ENCODE data around the gene RGS6.

DNA sequence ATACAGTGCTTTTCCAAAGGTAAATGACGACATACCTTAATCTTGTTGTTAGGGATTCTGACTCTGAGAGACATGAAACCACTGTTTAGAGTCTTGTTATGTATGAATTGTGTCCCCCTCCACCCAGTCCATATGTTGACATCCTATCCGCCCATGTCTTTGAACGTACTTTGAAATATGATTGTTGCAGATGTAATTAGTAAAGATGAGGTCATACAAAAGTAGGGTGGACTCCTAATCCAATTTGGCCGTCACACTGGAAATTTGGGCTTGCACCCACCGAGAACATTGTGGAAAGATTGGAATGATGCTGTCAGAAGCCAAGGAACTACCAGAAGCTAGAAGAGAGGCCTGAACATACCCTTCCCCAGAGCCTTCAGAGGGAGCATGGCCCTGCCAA lies 62.2 kb downstream of the RGS6 start:
- TF ChIP-seq, protein P1, sequence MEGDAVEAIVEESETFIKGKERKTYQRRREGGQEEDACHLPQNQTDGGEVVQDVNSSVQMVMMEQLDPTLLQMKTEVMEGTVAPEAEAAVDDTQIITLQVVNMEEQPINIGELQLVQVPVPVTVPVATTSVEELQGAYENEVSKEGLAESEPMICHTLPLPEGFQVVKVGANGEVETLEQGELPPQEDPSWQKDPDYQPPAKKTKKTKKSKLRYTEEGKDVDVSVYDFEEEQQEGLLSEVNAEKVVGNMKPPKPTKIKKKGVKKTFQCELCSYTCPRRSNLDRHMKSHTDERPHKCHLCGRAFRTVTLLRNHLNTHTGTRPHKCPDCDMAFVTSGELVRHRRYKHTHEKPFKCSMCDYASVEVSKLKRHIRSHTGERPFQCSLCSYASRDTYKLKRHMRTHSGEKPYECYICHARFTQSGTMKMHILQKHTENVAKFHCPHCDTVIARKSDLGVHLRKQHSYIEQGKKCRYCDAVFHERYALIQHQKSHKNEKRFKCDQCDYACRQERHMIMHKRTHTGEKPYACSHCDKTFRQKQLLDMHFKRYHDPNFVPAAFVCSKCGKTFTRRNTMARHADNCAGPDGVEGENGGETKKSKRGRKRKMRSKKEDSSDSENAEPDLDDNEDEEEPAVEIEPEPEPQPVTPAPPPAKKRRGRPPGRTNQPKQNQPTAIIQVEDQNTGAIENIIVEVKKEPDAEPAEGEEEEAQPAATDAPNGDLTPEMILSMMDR (IDR thresholded peaks at IDR 0.05): no peak
- TF ChIP-seq POLR2A (IDR thresholded peaks at IDR 0.05): no peak

Data from thyroid gland (tissue), 4 donors.